Metanephros (tissue), 2 donors: ENCODE measurements around the gene FNTB. TPM values are rescaled to one million over a fixed set of nuclear protein-coding genes. Genes with fewer than 3 reads are reported as not detected.

Experiments
- small RNA-seq: library from RNA; depleted of rRNA; stranded (forward); fragments of <200 nt; gene quantifications from one replicate; pipeline ENCODE3, GENCODE V24; 2014; ENCODE audit warnings: low replicate concordance
- total RNA-seq: library from RNA; depleted of rRNA; stranded (reverse); fragments of >200 nt; gene quantifications from one replicate; pipeline ENCODE4 v1.2.3, GENCODE V29; 2014

FNTB gene, protein sequence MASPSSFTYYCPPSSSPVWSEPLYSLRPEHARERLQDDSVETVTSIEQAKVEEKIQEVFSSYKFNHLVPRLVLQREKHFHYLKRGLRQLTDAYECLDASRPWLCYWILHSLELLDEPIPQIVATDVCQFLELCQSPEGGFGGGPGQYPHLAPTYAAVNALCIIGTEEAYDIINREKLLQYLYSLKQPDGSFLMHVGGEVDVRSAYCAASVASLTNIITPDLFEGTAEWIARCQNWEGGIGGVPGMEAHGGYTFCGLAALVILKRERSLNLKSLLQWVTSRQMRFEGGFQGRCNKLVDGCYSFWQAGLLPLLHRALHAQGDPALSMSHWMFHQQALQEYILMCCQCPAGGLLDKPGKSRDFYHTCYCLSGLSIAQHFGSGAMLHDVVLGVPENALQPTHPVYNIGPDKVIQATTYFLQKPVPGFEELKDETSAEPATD
- total RNA-seq, result 28.1 TPM

DNA sequence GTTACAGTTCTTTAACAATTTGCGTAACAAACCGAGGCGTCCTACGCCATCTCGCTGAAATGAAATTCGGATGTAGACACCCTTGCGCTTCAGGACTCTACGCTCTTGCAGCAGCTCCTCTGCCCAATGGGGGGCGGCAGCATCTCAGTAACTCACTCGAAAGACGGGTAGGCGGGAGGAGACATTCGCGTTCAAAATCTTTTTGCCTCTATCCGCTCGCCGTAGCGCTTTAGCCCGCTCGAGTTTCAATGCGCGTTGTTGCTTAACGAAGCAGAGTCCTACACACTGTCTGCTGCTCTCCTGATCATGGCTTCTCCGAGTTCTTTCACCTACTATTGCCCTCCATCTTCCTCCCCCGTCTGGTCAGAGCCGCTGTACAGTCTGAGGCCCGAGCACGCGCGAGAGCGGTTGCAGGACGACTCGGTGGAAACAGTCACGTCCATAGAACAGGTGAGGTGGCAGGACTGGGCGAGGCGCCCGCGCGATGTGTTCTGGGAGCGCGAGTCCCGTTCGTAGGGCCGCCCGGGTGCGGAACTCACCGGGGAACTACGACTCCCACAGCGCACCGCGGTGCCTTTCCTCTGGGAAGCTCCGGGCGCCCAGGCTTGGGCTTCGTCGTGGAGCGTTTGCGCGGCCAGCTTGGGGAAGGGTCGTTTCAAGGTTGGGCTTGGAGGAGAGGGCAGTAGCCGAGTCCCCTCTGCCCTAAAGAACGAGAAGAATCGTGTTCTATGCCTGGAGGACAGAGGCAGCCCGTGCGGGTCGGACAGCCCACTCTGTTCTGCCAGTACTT, at the start of gene FNTB:
FNTB (plus strand) TSS at position 248 of the 790 bp plus-strand sequence; CDS start at position 307, 59 bp downstream.

DNA sequence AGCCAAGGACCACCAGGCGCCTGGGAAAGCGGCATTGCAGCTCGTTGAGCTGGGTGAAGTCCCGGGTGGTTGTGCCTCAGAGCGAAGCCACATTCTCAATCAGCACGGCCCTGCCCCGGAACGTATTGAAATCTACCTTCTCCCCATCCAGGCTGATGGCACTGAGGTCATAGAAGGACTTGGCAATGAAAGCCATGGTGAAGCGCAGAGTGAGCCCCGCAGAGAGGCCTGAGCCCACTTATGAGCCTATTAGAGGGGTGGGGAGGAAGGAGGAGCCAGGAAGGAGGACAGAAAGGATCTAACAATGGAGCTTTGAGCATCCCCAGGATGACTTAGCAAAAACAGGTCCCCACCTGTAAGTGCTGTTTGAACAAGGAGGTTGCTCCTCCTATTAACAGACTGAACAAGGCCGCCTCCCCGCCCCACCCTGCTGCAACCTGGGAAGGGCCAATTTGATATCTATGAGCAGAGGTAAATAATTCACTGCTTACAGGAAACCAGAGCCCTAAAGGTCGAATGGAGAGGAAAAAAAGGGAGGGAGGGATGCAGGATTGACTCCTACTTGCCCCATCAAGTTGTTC, 44.1 kb upstream of the FNTB start, which contains the start of gene GPX2:
GPX2 (minus strand) TSS at position 215 of the 581 bp plus-strand sequence; CDS start at position 196, 19 bp downstream.

DNA sequence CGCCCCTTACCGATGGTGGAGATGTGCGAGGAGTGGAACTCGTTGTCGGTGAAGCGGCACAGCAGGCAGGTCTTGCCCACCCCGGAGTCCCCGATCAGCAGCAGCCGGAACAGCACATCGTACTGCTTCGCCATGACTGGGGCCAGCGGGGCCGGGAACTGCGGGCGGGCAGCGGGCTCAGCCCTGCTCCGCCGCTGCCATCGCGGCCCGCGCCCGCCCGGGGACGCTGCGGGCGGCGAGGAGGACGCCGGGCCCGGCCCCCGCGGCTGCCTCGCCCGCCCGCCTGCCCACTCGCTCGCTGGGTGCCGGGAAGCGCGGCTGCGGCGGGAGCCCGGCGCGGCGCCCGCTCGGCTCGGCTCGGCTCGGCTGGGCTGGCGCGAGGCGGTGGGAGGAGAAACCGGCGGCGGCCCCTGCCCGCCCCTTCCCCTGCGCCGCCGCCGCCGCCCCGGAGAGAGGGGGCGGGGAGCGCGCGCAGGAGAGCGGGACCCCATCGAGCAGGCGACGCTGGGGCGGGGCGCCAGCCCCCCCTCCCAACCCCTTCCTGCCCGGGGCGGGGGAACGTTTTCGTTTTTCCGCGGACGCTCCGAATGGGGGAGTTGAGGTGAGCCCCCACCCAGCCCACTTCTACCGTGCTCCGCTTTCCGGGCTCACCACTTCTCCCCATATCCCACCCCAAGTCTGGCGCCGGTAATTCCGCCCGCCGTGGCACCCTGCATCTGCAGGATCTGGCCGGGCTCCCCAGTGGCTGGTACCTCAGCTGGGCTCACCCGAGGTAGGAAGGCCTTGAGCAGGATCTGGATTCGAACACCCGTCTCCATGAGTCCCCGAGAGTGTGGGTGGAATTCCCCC, 14.5 kb upstream of the FNTB start, which contains the start of gene RAB15:
RAB15 (minus strand) TSS at position 394 of the 849 bp plus-strand sequence; CDS start at position 134, 260 bp downstream.

DNA sequence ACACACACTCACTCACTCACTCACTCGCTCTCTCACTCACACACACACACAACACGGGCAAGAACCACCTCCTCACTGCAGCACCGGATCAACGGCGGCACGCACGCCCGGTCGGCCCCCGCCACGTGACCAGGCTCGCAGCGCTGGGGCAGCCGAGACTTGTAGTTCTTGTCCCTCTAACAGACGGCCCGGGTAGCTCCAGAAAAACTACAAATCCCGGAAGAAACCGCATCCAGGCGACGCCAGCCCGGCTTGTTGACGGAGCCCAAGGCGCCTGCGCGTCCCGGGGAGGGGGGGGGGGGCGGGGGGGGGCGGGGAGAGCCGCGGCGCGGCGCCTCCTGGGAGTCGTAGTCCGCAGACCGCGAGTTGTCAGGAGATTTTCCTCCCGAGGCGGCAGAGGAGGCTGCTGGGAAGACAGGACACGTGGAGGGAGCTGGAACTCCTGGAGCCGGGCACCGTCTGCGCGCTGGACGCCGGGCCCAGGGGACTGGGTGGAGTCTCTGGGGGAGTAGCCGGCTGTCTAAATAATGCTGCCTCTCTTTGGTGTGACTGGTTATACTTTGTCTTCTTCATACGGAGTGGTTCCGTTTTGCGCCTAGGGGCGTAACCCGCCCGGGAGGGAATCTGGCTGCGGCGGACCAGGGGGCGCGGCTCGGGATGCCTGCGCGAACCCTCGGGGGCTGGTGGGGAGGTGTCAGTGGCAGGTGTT, 115.9 kb downstream of the FNTB start, which contains the start of gene MAX:
MAX (minus strand) TSS at position 77 of the 709 bp plus-strand sequence. CDS start 178 bp downstream, outside the sequence.

Small RNAs within 50 kb of the gene (small RNA-seq; reads per million reads assigned to genes)
- 0.19 reads per million for gene MIR4706

Other genes with a start within 250 kb of the FNTB start
- gene SPTB, start 107.0 kb upstream of the FNTB start, total RNA-seq, result 89.3 TPM
- 39.7 TPM for gene CHURC1, start 72.4 kb upstream of the FNTB start, total RNA-seq
- gene GPX2, start 44.1 kb upstream of the FNTB start, total RNA-seq, result 2.5 TPM
- 6.5 TPM for gene RAB15, start 14.6 kb upstream of the FNTB start, total RNA-seq
- 38.5 TPM for gene MAX, start 115.6 kb downstream of the FNTB start, total RNA-seq